Measurements from ENCODE around the gene DDOST.

The DDOST gene

DNA sequence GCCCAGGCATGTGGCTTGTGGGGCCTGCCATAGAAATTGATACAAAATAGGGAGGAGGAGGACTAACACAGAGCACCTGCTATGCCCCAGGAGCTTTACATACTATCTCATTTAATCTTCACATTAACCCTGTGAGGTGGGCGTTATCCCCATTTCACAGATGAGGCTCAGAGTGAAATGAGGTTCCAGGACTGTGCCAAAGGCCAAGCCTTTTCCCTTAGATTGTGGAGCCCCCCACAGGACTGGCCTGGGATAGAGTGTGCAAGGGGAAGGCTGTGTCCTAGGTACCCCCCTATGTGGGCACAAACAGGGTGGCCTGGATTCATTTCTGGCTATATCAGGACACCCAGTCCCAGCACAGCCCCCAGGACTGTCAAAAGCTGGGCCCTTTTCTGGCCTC lies 2.2 kb upstream of the DDOST start:
- TF ChIP-seq, protein P1, sequence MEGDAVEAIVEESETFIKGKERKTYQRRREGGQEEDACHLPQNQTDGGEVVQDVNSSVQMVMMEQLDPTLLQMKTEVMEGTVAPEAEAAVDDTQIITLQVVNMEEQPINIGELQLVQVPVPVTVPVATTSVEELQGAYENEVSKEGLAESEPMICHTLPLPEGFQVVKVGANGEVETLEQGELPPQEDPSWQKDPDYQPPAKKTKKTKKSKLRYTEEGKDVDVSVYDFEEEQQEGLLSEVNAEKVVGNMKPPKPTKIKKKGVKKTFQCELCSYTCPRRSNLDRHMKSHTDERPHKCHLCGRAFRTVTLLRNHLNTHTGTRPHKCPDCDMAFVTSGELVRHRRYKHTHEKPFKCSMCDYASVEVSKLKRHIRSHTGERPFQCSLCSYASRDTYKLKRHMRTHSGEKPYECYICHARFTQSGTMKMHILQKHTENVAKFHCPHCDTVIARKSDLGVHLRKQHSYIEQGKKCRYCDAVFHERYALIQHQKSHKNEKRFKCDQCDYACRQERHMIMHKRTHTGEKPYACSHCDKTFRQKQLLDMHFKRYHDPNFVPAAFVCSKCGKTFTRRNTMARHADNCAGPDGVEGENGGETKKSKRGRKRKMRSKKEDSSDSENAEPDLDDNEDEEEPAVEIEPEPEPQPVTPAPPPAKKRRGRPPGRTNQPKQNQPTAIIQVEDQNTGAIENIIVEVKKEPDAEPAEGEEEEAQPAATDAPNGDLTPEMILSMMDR (IDR thresholded peaks at IDR 0.05; ENCODE audit: low read depth, low read length), result 0 out of 2 replicates have a peak, but pooled peaks have one; percentile 7
- Histone ChIP-seq H3K9me3 (no peaks in the 10 kb centered on the region), H3K27me3 (no peaks in the 10 kb centered on the region), H3K36me3 (no peaks in the 10 kb centered on the region), H3K4me1 (no peaks in the 10 kb centered on the region; the same call in 1 of the 2 replicates), H3K4me3 (ENCODE audit: low read depth, low read length) (no peak overlapping the region)
- DNase-seq, result no peak

DNA sequence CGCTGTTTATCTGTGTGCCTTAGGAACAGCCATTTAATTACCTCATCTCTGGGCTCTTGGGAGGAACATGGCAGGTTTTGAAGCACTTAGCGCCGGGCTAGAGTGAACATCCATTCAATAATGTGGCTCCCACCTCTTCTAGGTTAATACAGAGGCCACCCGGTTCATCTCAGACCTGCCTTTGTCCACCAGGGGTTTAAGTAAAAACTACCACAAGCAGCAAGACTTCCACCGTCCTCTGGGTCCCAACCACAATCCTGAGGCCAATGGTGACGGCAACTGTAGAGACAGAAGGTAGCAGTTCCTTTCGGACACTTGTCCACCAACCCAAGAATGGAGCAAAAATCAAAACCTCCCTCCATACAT lies 924 bp upstream of the DDOST start:
- H3K27me3 ChIP-seq, result no peaks in the 10 kb centered on the region
- H3K4me1 ChIP-seq, result no peaks in the 10 kb centered on the region; the same call in 1 of the 2 replicates
- H3K4me3 ChIP-seq (ENCODE audit: low read depth, low read length), result peak overlapping the region; percentile 84
- no peaks in the 10 kb centered on the region for H3K36me3 ChIP-seq
- TF ChIP-seq, protein P1 (IDR thresholded peaks at IDR 0.05; ENCODE audit: low read depth, low read length), result no peak
- no peaks in the 10 kb centered on the region for H3K9me3 ChIP-seq
- DNase-seq, result no peak

DNA sequence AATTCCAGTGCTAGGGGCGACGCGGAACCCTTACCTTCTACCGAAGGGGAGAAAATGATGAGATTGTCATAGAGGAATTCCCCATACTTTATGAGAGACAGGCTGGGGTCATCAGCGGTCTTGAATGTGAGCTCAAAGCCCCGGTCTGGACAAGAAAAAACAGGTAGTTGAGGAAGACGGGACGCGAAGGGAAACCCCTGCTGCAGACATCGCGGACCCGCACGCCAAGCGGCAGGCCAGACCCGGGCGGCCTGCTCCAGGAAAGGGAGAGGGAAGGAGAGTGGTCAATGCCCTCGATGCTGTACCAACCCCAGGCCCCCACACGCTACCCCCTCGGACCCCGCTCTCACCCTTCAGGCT lies 342 bp downstream of the DDOST start:
- H3K27me3 ChIP-seq, result no peaks in the 10 kb centered on the region
- H3K36me3 ChIP-seq, result peaks cover 2% of the 10 kb centered on the region; the same call in 1 of the 2 replicates
- H3K9me3 ChIP-seq, result no peaks in the 10 kb centered on the region
- H3K4me3 ChIP-seq (ENCODE audit: low read depth, low read length), result peak overlapping the region; percentile 84
- no peaks in the 10 kb centered on the region for H3K4me1 ChIP-seq
- TF ChIP-seq, protein P1 (IDR thresholded peaks at IDR 0.05; ENCODE audit: low read depth, low read length), result no peak
- no peak for DNase-seq

DNA sequence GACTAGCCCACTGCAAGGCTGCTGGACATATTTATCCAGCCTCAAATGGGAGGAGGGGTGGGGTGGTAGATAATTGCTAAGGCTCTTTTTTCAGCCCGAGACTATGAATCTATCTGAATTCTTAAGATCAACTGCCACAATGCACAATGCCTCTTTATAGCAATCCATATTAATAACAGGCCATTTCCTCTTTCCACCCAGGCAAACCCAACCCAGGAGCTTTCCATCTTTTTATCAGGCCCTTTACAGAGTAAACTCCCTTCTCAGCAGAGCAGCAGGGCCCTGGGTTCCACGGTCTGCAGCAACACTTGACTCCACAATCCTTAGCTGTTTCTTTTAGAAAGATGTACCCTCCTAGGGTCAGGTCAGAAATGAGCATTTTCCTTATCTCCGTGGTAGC lies 806 bp downstream of the DDOST start:
- H3K36me3 ChIP-seq, result peaks cover 2% of the 10 kb centered on the region; the same call in 1 of the 2 replicates
- H3K4me1 ChIP-seq, result no peaks in the 10 kb centered on the region
- H3K27me3 ChIP-seq, result no peaks in the 10 kb centered on the region
- peak overlapping the region; percentile 84 for H3K4me3 ChIP-seq (ENCODE audit: low read depth, low read length)
- no peaks in the 10 kb centered on the region for H3K9me3 ChIP-seq
- TF ChIP-seq, protein P1 (IDR thresholded peaks at IDR 0.05; ENCODE audit: low read depth, low read length), result no peak
- no peak for DNase-seq

DNA sequence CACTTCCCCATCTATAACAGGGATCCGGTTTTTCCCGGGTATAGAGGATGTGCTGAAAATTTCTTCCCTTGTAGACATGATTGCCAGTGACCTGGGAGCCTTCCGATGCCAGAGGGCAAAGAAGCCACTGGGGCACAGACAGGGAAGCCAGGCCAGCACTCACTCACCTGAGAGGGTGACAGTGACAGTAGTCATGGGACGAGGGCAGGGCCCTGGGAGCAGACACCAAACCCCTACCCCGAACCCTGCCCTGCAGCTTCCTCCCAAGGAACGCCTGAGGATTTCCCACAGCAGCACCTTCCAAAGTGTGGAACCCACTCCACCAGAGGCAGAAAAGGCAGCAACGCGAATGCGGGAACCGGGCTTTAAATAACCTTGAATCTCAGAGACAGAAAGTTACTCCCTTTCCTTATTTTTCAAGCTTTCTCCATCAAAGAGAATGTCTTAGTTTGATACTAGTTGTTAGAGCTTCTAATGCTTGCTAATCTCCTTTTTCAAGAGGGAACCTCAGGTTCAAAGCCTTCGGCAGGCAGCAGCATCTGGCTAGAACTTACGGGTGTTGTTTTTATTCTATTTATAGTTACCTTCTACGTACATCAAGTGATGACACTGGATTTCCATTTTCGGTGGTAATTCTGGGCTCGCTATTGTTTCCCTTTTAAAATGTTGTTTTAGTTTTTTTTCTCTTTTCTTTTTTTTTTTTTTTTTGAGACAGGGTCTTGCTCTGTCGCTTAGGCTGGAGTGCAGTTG lies 2.8 kb downstream of the DDOST start:
- H3K9me3 ChIP-seq, result no peaks in the 10 kb centered on the region
- no peak overlapping the region for H3K4me3 ChIP-seq (ENCODE audit: low read depth, low read length)
- no peak for DNase-seq
- peaks cover 3% of the 10 kb centered on the region; the same call in 1 of the 2 replicates for H3K36me3 ChIP-seq
- TF ChIP-seq, protein P1 (IDR thresholded peaks at IDR 0.05; ENCODE audit: low read depth, low read length), result no peak
- no peaks in the 10 kb centered on the region for H3K27me3 ChIP-seq
- no peaks in the 10 kb centered on the region for H3K4me1 ChIP-seq

DNA sequence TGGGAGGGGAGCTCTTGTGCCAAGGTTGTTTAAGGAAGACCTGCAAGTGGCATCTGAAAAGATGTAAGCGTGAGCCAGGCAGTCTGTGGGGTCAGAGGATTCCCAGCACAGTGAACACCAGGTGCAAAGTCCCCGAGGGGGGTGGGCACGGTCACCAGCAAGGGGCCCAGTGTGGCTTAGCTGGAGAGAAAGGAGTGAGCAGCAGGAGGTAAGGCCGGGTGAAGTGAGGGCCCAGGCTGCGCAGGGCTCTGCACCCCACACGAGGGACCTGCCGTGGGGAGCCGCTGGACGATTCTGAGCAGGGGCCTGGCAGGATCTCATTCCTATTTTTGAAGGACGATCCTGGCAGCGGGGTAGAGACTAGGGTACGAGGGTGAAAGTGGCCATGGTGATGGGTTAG lies 4.1 kb downstream of the DDOST start:
- Histone ChIP-seq H3K27me3 (no peaks in the 10 kb centered on the region), H3K4me3 (ENCODE audit: low read depth, low read length) (no peak overlapping the region), H3K36me3 (peaks cover 8% of the 10 kb centered on the region; the same call in 1 of the 2 replicates), H3K9me3 (no peaks in the 10 kb centered on the region), H3K4me1 (no peaks in the 10 kb centered on the region)
- no peak for DNase-seq
- TF ChIP-seq, protein P1 (IDR thresholded peaks at IDR 0.05; ENCODE audit: low read depth, low read length), result no peak
